ENCODE data around the gene LMBR1. TPM values are rescaled to one million over a fixed set of nuclear protein-coding genes. Genes with fewer than 3 reads are reported as not detected.

The LMBR1 gene
- total and polyA plus RNA-seq, 2 experiments from 2014 or later = 37.2 to 53.1 TPM

GRCh38 chr7:156628562-156628961, 264.4 kb downstream of the LMBR1 start:
- Histone ChIP-seq H3K9me3 (ENCODE audit: low read depth) (no peaks in the 10 kb centered on the region), H2AFZ (no peak overlapping the region), H3K79me2 (no peaks in the 10 kb centered on the region), H3K9me2 (replicated peaks; ENCODE audit: insufficient read depth) (no peaks in the 10 kb centered on the region), H3K4me1 (ENCODE audit: insufficient read depth) (no peaks in the 10 kb centered on the region), H3K4me2 (no peak overlapping the region), H3K27me3 (no peaks in the 10 kb centered on the region), H3K27ac (no peak overlapping the region), H4K20me1 (ENCODE audit: insufficient read depth, poor library complexity, severe bottlenecking) (no peaks in the 10 kb centered on the region), H3K4me3 (no peak overlapping the region), H3K36me3 (replicated peaks; ENCODE audit: insufficient read depth, low read depth) (no peaks in the 10 kb centered on the region)
- TF ChIP-seq EZH2 (IDR thresholded peaks at IDR 0.05; ENCODE audit: borderline replicate concordance) (no peak), EZH2phosphoT487 (IDR thresholded peaks at IDR 0.05; ENCODE audit: low read depth, severe bottlenecking, unreplicated experiment) (no peak)
- TF ChIP-seq, protein P1, sequence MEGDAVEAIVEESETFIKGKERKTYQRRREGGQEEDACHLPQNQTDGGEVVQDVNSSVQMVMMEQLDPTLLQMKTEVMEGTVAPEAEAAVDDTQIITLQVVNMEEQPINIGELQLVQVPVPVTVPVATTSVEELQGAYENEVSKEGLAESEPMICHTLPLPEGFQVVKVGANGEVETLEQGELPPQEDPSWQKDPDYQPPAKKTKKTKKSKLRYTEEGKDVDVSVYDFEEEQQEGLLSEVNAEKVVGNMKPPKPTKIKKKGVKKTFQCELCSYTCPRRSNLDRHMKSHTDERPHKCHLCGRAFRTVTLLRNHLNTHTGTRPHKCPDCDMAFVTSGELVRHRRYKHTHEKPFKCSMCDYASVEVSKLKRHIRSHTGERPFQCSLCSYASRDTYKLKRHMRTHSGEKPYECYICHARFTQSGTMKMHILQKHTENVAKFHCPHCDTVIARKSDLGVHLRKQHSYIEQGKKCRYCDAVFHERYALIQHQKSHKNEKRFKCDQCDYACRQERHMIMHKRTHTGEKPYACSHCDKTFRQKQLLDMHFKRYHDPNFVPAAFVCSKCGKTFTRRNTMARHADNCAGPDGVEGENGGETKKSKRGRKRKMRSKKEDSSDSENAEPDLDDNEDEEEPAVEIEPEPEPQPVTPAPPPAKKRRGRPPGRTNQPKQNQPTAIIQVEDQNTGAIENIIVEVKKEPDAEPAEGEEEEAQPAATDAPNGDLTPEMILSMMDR (IDR thresholded peaks at IDR 0.05; ENCODE audit: poor library complexity) = no peak
- no peak for DNase-seq (ENCODE audit: low spot score)

Small RNA genes lying within 50 kb of the gene (small RNA-seq; reads per million reads assigned to genes)
- gene RNU4-31P = not detected

Other genes with a start within 250 kb of the LMBR1 start
- 9.7 and 13.1 TPM in 2 replicates for gene NOM1, start 56.5 kb upstream of the LMBR1 start, total RNA-seq
- 9.0 and 14.0 TPM in 2 replicates for gene NOM1, start 56.5 kb upstream of the LMBR1 start, polyA plus RNA-seq
- 2.3 and 2.8 TPM in 2 replicates for gene MNX1, start 117.5 kb upstream of the LMBR1 start, total RNA-seq
- gene MNX1, start 117.5 kb upstream of the LMBR1 start, polyA plus RNA-seq = 1.4 and 3.1 TPM in 2 replicates
- 66.3 and 72.6 TPM in 2 replicates for gene UBE3C, start 245.7 kb upstream of the LMBR1 start, total RNA-seq
- gene UBE3C, start 245.7 kb upstream of the LMBR1 start, polyA plus RNA-seq = 19.4 and 24.6 TPM in 2 replicates